Measurements from ENCODE around the gene ADGRV1.

- no peak for TF ChIP-seq POLR2A (IDR thresholded peaks at IDR 0.05)
- no peak for TF ChIP-seq CTCF (IDR thresholded peaks at IDR 0.05)
These were observed 55.4 kb downstream of the ADGRV1 start for GRCh38 chr5:90613918-90614504.
